ENCODE results near the gene PLPPR2. TPM values are rescaled to one million over a fixed set of nuclear protein-coding genes. Genes with fewer than 3 reads are reported as not detected.
A peak's percentile ranks its signal among the peaks of the same experiment; 100 is the strongest.

Gene PLPPR2, protein sequence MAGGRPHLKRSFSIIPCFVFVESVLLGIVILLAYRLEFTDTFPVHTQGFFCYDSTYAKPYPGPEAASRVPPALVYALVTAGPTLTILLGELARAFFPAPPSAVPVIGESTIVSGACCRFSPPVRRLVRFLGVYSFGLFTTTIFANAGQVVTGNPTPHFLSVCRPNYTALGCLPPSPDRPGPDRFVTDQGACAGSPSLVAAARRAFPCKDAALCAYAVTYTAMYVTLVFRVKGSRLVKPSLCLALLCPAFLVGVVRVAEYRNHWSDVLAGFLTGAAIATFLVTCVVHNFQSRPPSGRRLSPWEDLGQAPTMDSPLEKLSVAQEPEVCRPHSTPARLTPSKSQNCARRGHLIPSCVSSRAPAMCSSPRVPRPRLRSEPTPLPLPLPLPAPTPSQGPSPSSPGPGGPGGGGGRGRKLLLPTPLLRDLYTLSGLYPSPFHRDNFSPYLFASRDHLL
- 7.5 to 9.6 TPM (median 8.4 TPM) in 3 replicates for total RNA-seq (2021)
- percentile 31 among the genes with signal in this experiment for Bru-seq, nascent RNA
- long read RNA-seq, experiment 1, transcript PLPPR2-201 (10 exons, 2,727 nt) = major isoform, 17 of 34 reads
- long read RNA-seq, experiment 1, partial matches to known transcripts = 5 of 34 reads
- long read RNA-seq, experiment 1, other reads (novel, unspliced or antisense) = 11 of 34 reads
- long read RNA-seq, experiment 2, partial matches to known transcripts = 5 of 17 reads
- long read RNA-seq, experiment 2, other reads (novel, unspliced or antisense) = 10 of 17 reads
- long read RNA-seq, experiment 3, partial matches to known transcripts = 1 of 2 reads
- long read RNA-seq, experiment 3, other reads (novel, unspliced or antisense) = 1 of 2 reads

GRCh38 chr19:11355160-11356073, at the start of gene PLPPR2:
PLPPR2 (plus strand) TSS chr19:11355432; CDS start chr19:11357674, 2,242 bp downstream.
- no peak for TF ChIP-seq RORB (CRISPR knock-in tag; IDR thresholded peaks at IDR 0.05)
- TF ChIP-seq, protein P1, sequence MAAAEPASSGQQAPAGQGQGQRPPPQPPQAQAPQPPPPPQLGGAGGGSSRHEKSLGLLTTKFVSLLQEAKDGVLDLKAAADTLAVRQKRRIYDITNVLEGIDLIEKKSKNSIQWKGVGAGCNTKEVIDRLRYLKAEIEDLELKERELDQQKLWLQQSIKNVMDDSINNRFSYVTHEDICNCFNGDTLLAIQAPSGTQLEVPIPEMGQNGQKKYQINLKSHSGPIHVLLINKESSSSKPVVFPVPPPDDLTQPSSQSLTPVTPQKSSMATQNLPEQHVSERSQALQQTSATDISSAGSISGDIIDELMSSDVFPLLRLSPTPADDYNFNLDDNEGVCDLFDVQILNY (CRISPR knock-in tag; IDR thresholded peaks at IDR 0.05) = peak; percentile 46; the same call in 1 of the 2 replicates
- TF ChIP-seq, protein P2, sequence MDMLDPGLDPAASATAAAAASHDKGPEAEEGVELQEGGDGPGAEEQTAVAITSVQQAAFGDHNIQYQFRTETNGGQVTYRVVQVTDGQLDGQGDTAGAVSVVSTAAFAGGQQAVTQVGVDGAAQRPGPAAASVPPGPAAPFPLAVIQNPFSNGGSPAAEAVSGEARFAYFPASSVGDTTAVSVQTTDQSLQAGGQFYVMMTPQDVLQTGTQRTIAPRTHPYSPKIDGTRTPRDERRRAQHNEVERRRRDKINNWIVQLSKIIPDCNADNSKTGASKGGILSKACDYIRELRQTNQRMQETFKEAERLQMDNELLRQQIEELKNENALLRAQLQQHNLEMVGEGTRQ (CRISPR knock-in tag; IDR thresholded peaks at IDR 0.05) = no peak
- TF ChIP-seq SP1 (CRISPR knock-in tag; conservative IDR thresholded peaks at IDR 0.05) = peak; percentile 67
- TF ChIP-seq ZBTB43 (CRISPR knock-in tag; IDR thresholded peaks at IDR 0.05) = no peak
- Mint-ChIP-seq H3K4me1 (peaks cover 14% of the 10 kb centered on the region), H3K27ac (no peak within 1 kb of the TSS), H3K4me3 (peak within 1 kb of the TSS; percentile 75), H3K36me3 (no peaks in the 10 kb centered on the region), H3K27me3 (ENCODE audit: low read depth) (peaks cover 74% of the 10 kb centered on the region), H3K9me3 (no peaks in the 10 kb centered on the region)
- CTCF ChIA-PET = no interaction called here
- peak; percentile 99 for DNase-seq (ENCODE audit: low spot score)
- peak; percentile 95 for ATAC-seq
- POLR2A ChIA-PET = no interaction called here

GRCh38 chr19:11306337-11306736, 48.9 kb upstream of the PLPPR2 start:
- no peak overlapping the region for H3K4me3 Mint-ChIP-seq
- ChIA-PET CTCF (interaction anchor here (1.2 to 5.4 kb wide), 2 partner anchors 13 to 16 kb away, joined by 4 to 42 read pairs; no protein-coding TSS in a partner anchor), POLR2A (no interaction called here)
- H3K9me3 Mint-ChIP-seq = no peaks in the 10 kb centered on the region
- DNase-seq (ENCODE audit: low spot score) (no peak), ATAC-seq (no peak)
- no peaks in the 10 kb centered on the region for H3K36me3 Mint-ChIP-seq
- H3K27me3 Mint-ChIP-seq (ENCODE audit: low read depth) = no peaks in the 10 kb centered on the region; the same call in 1 of the 2 replicates
- H3K27ac Mint-ChIP-seq = no peak overlapping the region
- H3K4me1 Mint-ChIP-seq = no peaks in the 10 kb centered on the region
- TF ChIP-seq ZNF317 (CRISPR knock-in tag; IDR thresholded peaks at IDR 0.05; ENCODE audit: borderline replicate concordance, low read depth) (no peak), SOX15 (CRISPR knock-in tag; IDR thresholded peaks at IDR 0.05) (no peak), JUN (CRISPR knock-in tag; IDR thresholded peaks at IDR 0.05) (no peak), SMAD4 (CRISPR knock-in tag; IDR thresholded peaks at IDR 0.05) (no peak), AFF4 (CRISPR knock-in tag; IDR thresholded peaks at IDR 0.05; ENCODE audit: borderline replicate concordance) (no peak), ZNF138 (CRISPR knock-in tag; conservative IDR thresholded peaks at IDR 0.05) (no peak), NFYB (CRISPR knock-in tag; conservative IDR thresholded peaks at IDR 0.05; ENCODE audit: low read depth) (no peak), FOXK1 (CRISPR knock-in tag; IDR thresholded peaks at IDR 0.05) (no peak), RORB (CRISPR knock-in tag; IDR thresholded peaks at IDR 0.05) (no peak), ZNF425 (CRISPR knock-in tag; conservative IDR thresholded peaks at IDR 0.05) (no peak)
- TF ChIP-seq, protein P3, sequence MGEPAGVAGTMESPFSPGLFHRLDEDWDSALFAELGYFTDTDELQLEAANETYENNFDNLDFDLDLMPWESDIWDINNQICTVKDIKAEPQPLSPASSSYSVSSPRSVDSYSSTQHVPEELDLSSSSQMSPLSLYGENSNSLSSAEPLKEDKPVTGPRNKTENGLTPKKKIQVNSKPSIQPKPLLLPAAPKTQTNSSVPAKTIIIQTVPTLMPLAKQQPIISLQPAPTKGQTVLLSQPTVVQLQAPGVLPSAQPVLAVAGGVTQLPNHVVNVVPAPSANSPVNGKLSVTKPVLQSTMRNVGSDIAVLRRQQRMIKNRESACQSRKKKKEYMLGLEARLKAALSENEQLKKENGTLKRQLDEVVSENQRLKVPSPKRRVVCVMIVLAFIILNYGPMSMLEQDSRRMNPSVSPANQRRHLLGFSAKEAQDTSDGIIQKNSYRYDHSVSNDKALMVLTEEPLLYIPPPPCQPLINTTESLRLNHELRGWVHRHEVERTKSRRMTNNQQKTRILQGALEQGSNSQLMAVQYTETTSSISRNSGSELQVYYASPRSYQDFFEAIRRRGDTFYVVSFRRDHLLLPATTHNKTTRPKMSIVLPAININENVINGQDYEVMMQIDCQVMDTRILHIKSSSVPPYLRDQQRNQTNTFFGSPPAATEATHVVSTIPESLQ (CRISPR knock-in tag; IDR thresholded peaks at IDR 0.05) = no peak
- TF ChIP-seq, protein P4, sequence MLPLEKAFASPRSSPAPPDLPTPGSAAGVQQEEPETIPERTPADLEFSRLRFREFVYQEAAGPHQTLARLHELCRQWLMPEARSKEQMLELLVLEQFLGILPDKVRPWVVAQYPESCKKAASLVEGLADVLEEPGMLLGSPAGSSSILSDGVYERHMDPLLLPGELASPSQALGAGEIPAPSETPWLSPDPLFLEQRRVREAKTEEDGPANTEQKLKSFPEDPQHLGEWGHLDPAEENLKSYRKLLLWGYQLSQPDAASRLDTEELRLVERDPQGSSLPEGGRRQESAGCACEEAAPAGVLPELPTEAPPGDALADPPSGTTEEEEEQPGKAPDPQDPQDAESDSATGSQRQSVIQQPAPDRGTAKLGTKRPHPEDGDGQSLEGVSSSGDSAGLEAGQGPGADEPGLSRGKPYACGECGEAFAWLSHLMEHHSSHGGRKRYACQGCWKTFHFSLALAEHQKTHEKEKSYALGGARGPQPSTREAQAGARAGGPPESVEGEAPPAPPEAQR (CRISPR knock-in tag; IDR thresholded peaks at IDR 0.05) = no peak

Measured in WTC11 (cell line).